Tibial nerve (tissue), 4 donors: ENCODE data around the gene DLG5.

Experiments used
- CTCF ChIP-seq, 5 experiments: fragments of 200-600 bp in 3 of 5; fragments of 450-650 bp in 2 of 5; sonication (generic) in 3 of 5; IDR thresholded peaks; one replicate each; pipeline ENCODE4 v1.5.1; 2016 to 2019; ENCODE audit warnings: antibody characterized with exemption in 5 of 5, mild to moderate bottlenecking in 3 of 5, moderate library complexity in 2 of 5
- EP300 ChIP-seq, 2 donors: sonication (generic); formaldehyde crosslinking; IDR thresholded peaks; one replicate each; pipeline ENCODE4 v1.6.1; 2017; ENCODE audit warnings: antibody characterized with exemption in 2 of 2, mild to moderate bottlenecking in 1 of 2
- POLR2A ChIP-seq, 2 donors: fragments of 450-650 bp; IDR thresholded peaks; one replicate each; pipeline ENCODE4 v1.6.1; 2017; ENCODE audit warnings: antibody characterized with exemption in 2 of 2, mild to moderate bottlenecking in 2 of 2, moderate library complexity in 2 of 2

DNA sequence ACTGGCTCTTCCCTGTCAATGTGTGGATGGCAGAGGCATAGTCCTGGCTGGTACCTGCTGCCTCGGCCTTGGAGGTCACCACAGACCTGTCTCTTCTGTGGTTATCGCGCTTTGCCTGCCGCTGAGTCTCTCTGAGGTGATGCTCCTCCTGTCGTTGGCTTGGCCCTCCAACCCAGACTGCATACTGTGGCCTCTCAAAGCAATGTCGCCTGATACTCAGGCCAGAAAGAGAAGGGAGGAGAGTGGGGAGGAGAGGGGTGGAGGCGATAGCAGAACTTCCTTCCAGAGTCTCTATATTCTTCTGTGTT is 155.7 kb downstream of the DLG5 start:
- no peak for TF ChIP-seq CTCF (IDR thresholded peaks at IDR 0.05)
- TF ChIP-seq POLR2A (IDR thresholded peaks at IDR 0.05), result no peak
- no peak for TF ChIP-seq EP300 (IDR thresholded peaks at IDR 0.05)
